Hematopoietic multipotent progenitor cell treated with erythropoietin and hydrocortisone succinate and interleukin-3 and kit ligand, for 15 days (in vitro differentiated cells): ENCODE data around the gene ISCU.
"Not testable (repeated sequence)": the region's sequence is repeated elsewhere in the genome, so short reads cannot be mapped to it uniquely, and the experiment has no call there.

Experiments
- DNase-seq: peaks from one replicate; pipeline ENCODE4 v3.0.0-alpha.2; 2015; ENCODE audit warnings: low spot score

Gene ISCU

DNA sequence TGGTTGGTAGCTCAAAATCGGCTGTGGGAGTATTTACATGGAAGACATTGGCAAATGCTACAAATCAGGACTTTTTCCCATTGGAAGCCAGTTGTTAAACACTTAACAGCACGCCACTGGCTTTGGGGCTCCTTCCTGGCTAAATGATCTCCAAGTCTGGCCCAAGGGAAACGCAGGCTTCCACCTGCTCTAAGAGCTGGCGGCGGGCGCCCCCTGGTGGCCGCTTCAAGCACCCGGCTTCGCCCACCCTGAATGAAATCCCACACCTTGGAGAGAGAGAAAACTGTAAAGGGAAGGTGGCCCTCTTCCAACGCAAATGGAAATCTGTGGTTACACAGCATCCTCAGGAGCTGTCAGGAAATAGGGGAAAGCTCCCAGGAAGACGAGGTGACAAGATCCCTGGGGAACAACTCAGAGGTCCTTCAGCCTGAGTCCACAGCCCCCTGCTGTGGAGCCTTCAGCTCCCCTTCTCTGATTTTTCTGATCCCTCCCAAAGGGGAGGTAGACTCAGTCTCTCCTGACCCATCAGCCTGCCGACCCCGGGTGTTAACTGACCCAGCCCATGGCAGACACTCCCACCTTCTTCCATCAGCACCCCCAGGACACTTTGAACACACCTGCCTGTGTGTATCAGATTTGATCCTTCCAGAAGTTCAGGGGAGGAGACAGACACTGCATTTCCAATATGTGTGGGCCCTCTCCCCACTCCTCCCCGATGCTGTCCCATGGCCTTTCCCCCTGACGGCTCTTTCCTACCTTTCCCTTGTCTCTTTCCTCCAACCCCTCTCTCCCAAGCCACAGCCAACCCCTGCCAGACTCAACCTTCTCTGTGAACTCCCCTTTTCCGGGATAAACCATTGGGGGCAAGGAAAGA lies 55.9 kb downstream of the ISCU start:
- DNase-seq = peak; percentile 85

DNA sequence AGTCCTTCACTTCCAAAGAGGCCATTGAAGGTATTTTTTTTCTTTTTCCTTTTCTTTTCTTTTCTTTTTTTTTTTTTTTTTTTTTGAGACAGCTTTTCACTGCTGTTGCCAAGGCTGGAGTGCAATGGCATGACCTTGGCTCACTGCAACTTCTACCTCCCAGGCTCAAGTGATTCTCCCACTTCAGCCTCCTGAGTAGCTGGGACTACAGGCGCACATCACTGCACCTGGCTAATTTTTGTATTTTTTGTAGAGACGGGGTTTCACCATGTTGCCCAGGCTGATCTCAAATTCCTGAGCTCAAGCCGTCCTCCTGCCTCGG lies 56.5 kb downstream of the ISCU start:
- DNase-seq = not testable (repeated sequence)
